HG02885 (cell line): ENCODE measurements around the gene KCTD7.
"Not testable (repeated sequence)": the region's sequence is repeated elsewhere in the genome, so short reads cannot be mapped to it uniquely, and the experiment has no call there.

Source experiments
- ATAC-seq: cut with Tn5 transposase; IDR thresholded peaks from one replicate; pipeline ENCODE4 v1.9.1; 2021; ENCODE audit warnings: mild to moderate bottlenecking; ENCODE audit not compliant: unreplicated experiment, poor library complexity

KCTD7 gene

GRCh38 chr7:66643395-66643794 is 14.7 kb downstream of the KCTD7 start:
- no peak for ATAC-seq

- not testable (repeated sequence) for ATAC-seq
Observed at GRCh38 chr7:66651026-66651425, 22.3 kb downstream of the KCTD7 start.

- ATAC-seq: not testable (repeated sequence)
Observed at GRCh38 chr7:66653719-66654274, 25.1 kb downstream of the KCTD7 start.

- peak; percentile 93 for ATAC-seq
Observed at GRCh38 chr7:66654275-66655112, 25.8 kb downstream of the KCTD7 start.

GRCh38 chr7:66655113-66655806 is 26.6 kb downstream of the KCTD7 start:
- peak; percentile 10 for ATAC-seq

GRCh38 chr7:66655826-66656485 is 27.3 kb downstream of the KCTD7 start:
- ATAC-seq: not testable (repeated sequence)

- no peak for ATAC-seq
Observed at GRCh38 chr7:66657798-66658197, 29.1 kb downstream of the KCTD7 start.

- ATAC-seq: no peak
Observed at GRCh38 chr7:66662646-66663264, 34.1 kb downstream of the KCTD7 start.

- no peak for ATAC-seq
Observed at GRCh38 chr7:66664590-66665293, 36.1 kb downstream of the KCTD7 start.

- no peak for ATAC-seq
Observed at GRCh38 chr7:66666313-66666952, 37.8 kb downstream of the KCTD7 start.

- ATAC-seq: no peak
Observed at GRCh38 chr7:66667023-66667728, 38.5 kb downstream of the KCTD7 start.

- no peak for ATAC-seq
Observed at GRCh38 chr7:66668112-66668511, 39.4 kb downstream of the KCTD7 start.

- ATAC-seq: no peak
Observed at GRCh38 chr7:66668677-66669076, 40.0 kb downstream of the KCTD7 start.

- no peak for ATAC-seq
Observed at GRCh38 chr7:66669088-66669487, 40.4 kb downstream of the KCTD7 start.

- ATAC-seq: no peak
Observed at GRCh38 chr7:66669496-66669895, 40.8 kb downstream of the KCTD7 start.

GRCh38 chr7:66671034-66671433 is 42.4 kb downstream of the KCTD7 start:
- no peak for ATAC-seq

- not testable (repeated sequence) for ATAC-seq
Observed at GRCh38 chr7:66671486-66671885, 42.8 kb downstream of the KCTD7 start.

- ATAC-seq: peak; percentile 67
Observed at GRCh38 chr7:66672432-66673123, 43.9 kb downstream of the KCTD7 start.
